Suprapubic skin (tissue), 3 donors: ENCODE data around the gene RFC2.

ENCODE experiments used
- POLR2AphosphoS5 ChIP-seq, 3 donors: sonication (generic); formaldehyde crosslinking; IDR thresholded peaks; one replicate each; pipeline ENCODE4 v1.6.1; 2017; ENCODE audit warnings: antibody characterized with exemption in 3 of 3
- TF ChIP-seq, protein P1 (sequence below), 2 donors: fragments of 200-600 bp in 1 of 2; fragments of 450-650 bp in 1 of 2; sonication (generic) in 1 of 2; IDR thresholded peaks; one replicate each; pipeline ENCODE4 v1.5.1; 2016 to 2019; ENCODE audit warnings: antibody characterized with exemption in 2 of 2, mild to moderate bottlenecking in 1 of 2, moderate library complexity in 1 of 2

- TF ChIP-seq, protein P1, sequence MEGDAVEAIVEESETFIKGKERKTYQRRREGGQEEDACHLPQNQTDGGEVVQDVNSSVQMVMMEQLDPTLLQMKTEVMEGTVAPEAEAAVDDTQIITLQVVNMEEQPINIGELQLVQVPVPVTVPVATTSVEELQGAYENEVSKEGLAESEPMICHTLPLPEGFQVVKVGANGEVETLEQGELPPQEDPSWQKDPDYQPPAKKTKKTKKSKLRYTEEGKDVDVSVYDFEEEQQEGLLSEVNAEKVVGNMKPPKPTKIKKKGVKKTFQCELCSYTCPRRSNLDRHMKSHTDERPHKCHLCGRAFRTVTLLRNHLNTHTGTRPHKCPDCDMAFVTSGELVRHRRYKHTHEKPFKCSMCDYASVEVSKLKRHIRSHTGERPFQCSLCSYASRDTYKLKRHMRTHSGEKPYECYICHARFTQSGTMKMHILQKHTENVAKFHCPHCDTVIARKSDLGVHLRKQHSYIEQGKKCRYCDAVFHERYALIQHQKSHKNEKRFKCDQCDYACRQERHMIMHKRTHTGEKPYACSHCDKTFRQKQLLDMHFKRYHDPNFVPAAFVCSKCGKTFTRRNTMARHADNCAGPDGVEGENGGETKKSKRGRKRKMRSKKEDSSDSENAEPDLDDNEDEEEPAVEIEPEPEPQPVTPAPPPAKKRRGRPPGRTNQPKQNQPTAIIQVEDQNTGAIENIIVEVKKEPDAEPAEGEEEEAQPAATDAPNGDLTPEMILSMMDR (IDR thresholded peaks at IDR 0.05): no peak
- TF ChIP-seq POLR2AphosphoS5 (IDR thresholded peaks at IDR 0.05): no peak
These were observed 36.5 kb downstream of the RFC2 start for GRCh38 chr7:74217455-74218342.
